ENCODE data around the gene RNF112.

GRCh38 chr17:19460700-19461099 lies 49.7 kb downstream of the RNF112 start:
- TF ChIP-seq EZH2phosphoT487 (IDR thresholded peaks at IDR 0.05; ENCODE audit: insufficient read depth, low read depth), result no peak
- no peak for TF ChIP-seq EZH2 (IDR thresholded peaks at IDR 0.05; ENCODE audit: insufficient read depth, poor library complexity, severe bottlenecking)

Data from GM23248 (cell line).